H1 (cell line): ENCODE measurements around the gene UBE3C. TPM values are rescaled to one million over a fixed set of nuclear protein-coding genes. Genes with fewer than 3 reads are reported as not detected.

ENCODE experiments used
- CTCF ChIA-PET: fragments of 300-600 bp; sonication (Branson Sonifier 250); formaldehyde crosslinking; loops from one replicate; lab custom pipeline; 2021; ENCODE audit not compliant: partially characterized antibody; lab: Charles Lee
- POLR2A ChIA-PET: fragments of 300-600 bp; sonication (Branson Sonifier 250); formaldehyde crosslinking; loops from one replicate; lab custom pipeline; 2021; ENCODE audit warnings: inconsistent platforms; ENCODE audit not compliant: partially characterized antibody; lab: Charles Lee
- DNase-seq, 2 experiments: peaks; one replicate each; pipeline versions ENCODE4 v3.0.0 to v3.0.0-alpha.2; 2010 to 2022; ENCODE audit warnings: low spot score in 2 of 2, low read depth in 1 of 2, mixed read lengths in 1 of 2
- FAIRE-seq: peaks from 2 replicates; lab custom pipeline; 2011; peaks lifted over from hg19 to GRCh38; lab: Jason Lieb, UNC
- H2AFZ ChIP-seq: 2 replicates; pipeline ENCODE4 v1.8.1; 2012; ENCODE audit warnings: low read length, inconsistent platforms
- H2AK5ac ChIP-seq: 2 replicates; pipeline ENCODE4 v1.6.1; 2013; ENCODE audit warnings: low read depth, low read length
- H2BK120ac ChIP-seq: replicated peaks from 2 replicates; pipeline ENCODE3; 2013; ENCODE audit warnings: low read depth, low read length, inconsistent platforms
- H2BK12ac ChIP-seq: 2 replicates; pipeline ENCODE4 v1.6.1; 2013; ENCODE audit warnings: low read depth, low read length
- H2BK15ac ChIP-seq: 2 replicates; pipeline ENCODE4 v1.6.1; 2013; ENCODE audit warnings: low read length
- H2BK20ac ChIP-seq: 2 replicates; pipeline ENCODE4 v1.6.1; 2013; ENCODE audit warnings: low read length
- H2BK5ac ChIP-seq: 2 replicates; pipeline ENCODE4 v1.6.1; 2013; ENCODE audit warnings: low read depth, low read length
- H3K14ac ChIP-seq: 2 replicates; pipeline ENCODE4 v1.6.1; 2013; ENCODE audit warnings: inconsistent platforms; ENCODE audit not compliant: insufficient read length
- H3K18ac ChIP-seq: 2 replicates; pipeline ENCODE4 v1.6.1; 2013; ENCODE audit warnings: low read length; ENCODE audit errors: extremely low read depth
- H3K23ac ChIP-seq: 2 replicates; pipeline ENCODE4 v1.6.1; 2013; ENCODE audit warnings: inconsistent platforms; ENCODE audit not compliant: insufficient read length
- H3K23me2 ChIP-seq: 2 replicates; pipeline ENCODE4 v1.6.1; 2013; ENCODE audit warnings: low read depth, low read length
- H3K27ac ChIP-seq: 2 replicates; pipeline ENCODE4 v1.6.1; 2011; ENCODE audit warnings: low read depth, low read length, inconsistent platforms
- H3K27me3 ChIP-seq, 4 experiments: replicated peaks in 1 of 4; 1 replicate in 1 of 4; 2 replicates in 3 of 4; pipeline versions ENCODE4 v1.6.1 to v1.8.1; 2011 to 2013; ENCODE audit warnings: low read length in 3 of 4, mild to moderate bottlenecking in 3 of 4, inconsistent platforms in 2 of 4, mixed read lengths in 2 of 4, moderate library complexity in 1 of 4; ENCODE audit not compliant: control insufficient read depth in 3 of 4, insufficient read depth in 3 of 4; ENCODE audit errors: extremely low read depth in 1 of 4
- H3K36me3 ChIP-seq, 4 experiments: 2 replicates each; pipeline versions ENCODE4 v1.6.1 to v1.8.1; 2011 to 2013; ENCODE audit warnings: mild to moderate bottlenecking in 4 of 4, low read length in 3 of 4, moderate library complexity in 2 of 4, control low read depth in 1 of 4, inconsistent platforms in 1 of 4; ENCODE audit not compliant: insufficient read depth in 4 of 4, control insufficient read depth in 2 of 4
- H3K4ac ChIP-seq: replicated peaks from 2 replicates; pipeline ENCODE3; 2013; ENCODE audit warnings: low read length, low read depth, mixed read lengths, inconsistent platforms; ENCODE audit not compliant: insufficient read length
- H3K4me1 ChIP-seq, 4 experiments: replicated peaks in 1 of 4; 1 replicate in 1 of 4; 2 replicates in 3 of 4; pipeline versions ENCODE4 v1.6.1 to v1.8.1; 2011 to 2013; ENCODE audit warnings: low read length in 3 of 4, inconsistent platforms in 2 of 4, mixed read lengths in 1 of 4; ENCODE audit not compliant: insufficient read depth in 4 of 4, control insufficient read depth in 3 of 4
- H3K4me2 ChIP-seq, 2 experiments: 2 replicates each; pipeline versions ENCODE4 v1.6.1 to v1.8.1; 2011 to 2013; ENCODE audit warnings: low read depth in 2 of 2, low read length in 2 of 2, control low read depth in 1 of 2, inconsistent platforms in 1 of 2, mild to moderate bottlenecking in 1 of 2; ENCODE audit not compliant: insufficient read depth in 1 of 2
- H3K4me3 ChIP-seq, 4 experiments: fragments of 200-600, 300-600 bp in 1 of 4; sonication (generic), shearing (Covaris generic), sonication (Bioruptor Twin) in 1 of 4; 2 replicates each; pipeline versions ENCODE4 v1.5.1 to v1.8.1; 2011 to 2016; ENCODE audit warnings: low read length in 4 of 4, low read depth in 3 of 4, control low read depth in 2 of 4, inconsistent platforms in 2 of 4, mild to moderate bottlenecking in 2 of 4, mixed read lengths in 1 of 4, moderate library complexity in 1 of 4; ENCODE audit not compliant: insufficient read depth in 2 of 4; ENCODE audit errors: extremely low read depth in 1 of 4
- H3K56ac ChIP-seq: replicated peaks from 2 replicates; pipeline ENCODE3; 2013; ENCODE audit warnings: low read depth, mild to moderate bottlenecking, mixed read lengths, low read length, inconsistent platforms; ENCODE audit not compliant: insufficient read length
- H3K79me1 ChIP-seq: 2 replicates; pipeline ENCODE4 v1.6.1; 2013; ENCODE audit warnings: low read depth, low read length, control low read depth
- H3K79me2 ChIP-seq, 2 experiments: 2 replicates each; pipeline versions ENCODE4 v1.6.1 to v1.8.1; 2012 to 2013; ENCODE audit warnings: low read length in 2 of 2, mild to moderate bottlenecking in 2 of 2, inconsistent platforms in 1 of 2; ENCODE audit not compliant: insufficient read depth in 2 of 2, control insufficient read depth in 1 of 2
- H3K9ac ChIP-seq, 4 experiments: replicated peaks in 1 of 4; 1 replicate in 1 of 4; 2 replicates in 3 of 4; pipeline versions ENCODE4 v1.6.1 to v1.8.1; 2011 to 2013; ENCODE audit warnings: low read depth in 3 of 4, low read length in 3 of 4, control low read depth in 2 of 4, mild to moderate bottlenecking in 2 of 4, moderate library complexity in 2 of 4, inconsistent platforms in 1 of 4; ENCODE audit errors: extremely low read depth in 1 of 4
- H3K9me3 ChIP-seq, 2 experiments: 2 replicates each; pipeline versions ENCODE4 v1.6.1 to v1.8.1; 2012 to 2013; ENCODE audit warnings: mild to moderate bottlenecking in 2 of 2, moderate library complexity in 2 of 2, control low read depth in 1 of 2, inconsistent platforms in 1 of 2, low read depth in 1 of 2, low read length in 1 of 2, mixed read lengths in 1 of 2; ENCODE audit not compliant: insufficient read depth in 2 of 2
- H4K20me1 ChIP-seq, 2 experiments: replicated peaks in 1 of 2; 2 replicates each; pipeline versions ENCODE3 to v1.8.1; 2011 to 2013; ENCODE audit warnings: inconsistent platforms in 2 of 2, low read length in 2 of 2, mild to moderate bottlenecking in 1 of 2; ENCODE audit not compliant: insufficient read depth in 2 of 2, control insufficient read depth in 1 of 2
- H4K5ac ChIP-seq: 2 replicates; pipeline ENCODE4 v1.6.1; 2013; ENCODE audit warnings: low read length, low read depth, mixed read lengths, inconsistent platforms; ENCODE audit not compliant: insufficient read length
- H4K8ac ChIP-seq: 2 replicates; pipeline ENCODE4 v1.8.0; 2013; ENCODE audit warnings: mild to moderate bottlenecking, moderate library complexity, low read length, inconsistent platforms; ENCODE audit not compliant: insufficient read depth; ENCODE audit errors: extremely low read depth
- H4K91ac ChIP-seq: replicated peaks from 2 replicates; pipeline ENCODE3; 2013; ENCODE audit warnings: low read length, mixed read lengths, inconsistent platforms; ENCODE audit not compliant: insufficient read length
- ATF3 ChIP-seq: IDR thresholded peaks from 2 replicates; pipeline ENCODE4 v1.6.1; 2011; ENCODE audit warnings: low read depth, mild to moderate bottlenecking, low read length; ENCODE audit not compliant: insufficient read depth
- CREB1 ChIP-seq: IDR thresholded peaks from 2 replicates; pipeline ENCODE4 v1.6.1; 2012; ENCODE audit warnings: inconsistent platforms
- CTCF ChIP-seq, 3 experiments: IDR thresholded peaks; 1 replicate in 2 of 3; 2 replicates in 1 of 3; pipeline versions ENCODE4 v1.5.1 to v1.6.1; 2011; ENCODE audit warnings: low read length in 3 of 3, mild to moderate bottlenecking in 3 of 3, inconsistent platforms in 2 of 3, low read depth in 1 of 3, moderate library complexity in 1 of 3; ENCODE audit not compliant: insufficient read depth in 1 of 3; ENCODE audit errors: control extremely low read depth in 1 of 3
- EGR1 ChIP-seq: IDR thresholded peaks from 2 replicates; pipeline ENCODE4 v1.6.1; 2011; ENCODE audit warnings: low read depth, low read length, borderline replicate concordance
- FOSL1 ChIP-seq: IDR thresholded peaks from 2 replicates; pipeline ENCODE4 v1.6.1; 2011; ENCODE audit warnings: mild to moderate bottlenecking, low read depth, low read length, moderate library complexity; ENCODE audit not compliant: insufficient read depth
- GTF2F1 ChIP-seq: IDR thresholded peaks from 2 replicates; pipeline ENCODE4 v1.6.1; 2012; ENCODE audit warnings: low read depth, low read length, improper control_type of control experiment, borderline replicate concordance
- HDAC2 ChIP-seq, 2 experiments: fragments of 300-600 bp in 1 of 2; sonication (generic) in 1 of 2; IDR thresholded peaks; 2 replicates each; pipeline ENCODE4 v1.6.1; 2011 to 2012; ENCODE audit warnings: low read depth in 2 of 2, low read length in 2 of 2, mild to moderate bottlenecking in 2 of 2, moderate library complexity in 2 of 2, borderline replicate concordance in 1 of 2, inconsistent platforms in 1 of 2
- POLR2AphosphoS5 ChIP-seq: IDR thresholded peaks from 2 replicates; pipeline ENCODE4 v1.6.1; 2011; ENCODE audit warnings: low read depth, low read length
- SP1 ChIP-seq: IDR thresholded peaks from 2 replicates; pipeline ENCODE4 v1.6.1; 2011; ENCODE audit warnings: low read depth, low read length
- SP2 ChIP-seq: IDR thresholded peaks from 2 replicates; pipeline ENCODE4 v1.6.1; 2012; ENCODE audit warnings: mild to moderate bottlenecking, low read length, inconsistent platforms
- SRF ChIP-seq: IDR thresholded peaks from 2 replicates; pipeline ENCODE4 v1.6.1; 2011; ENCODE audit warnings: mild to moderate bottlenecking, low read depth, low read length, moderate library complexity
- SUZ12 ChIP-seq: fragments of 200-600 bp; sonication (generic); IDR thresholded peaks from 2 replicates; pipeline ENCODE4 v1.6.1; 2012; ENCODE audit warnings: mild to moderate bottlenecking, inconsistent platforms, low read length, moderate library complexity, mixed read lengths
- WGBS, 2 experiments: shearing (Covaris generic) in 1 of 2; methylation state at CpG; one replicate each; pipeline versions ENCODE4 v1.1.6 to v1.1.7; 2013 to 2015; ENCODE audit warnings: low lambda C conversion rate in 2 of 2, mixed read lengths in 2 of 2, inconsistent platforms in 1 of 2, low coverage in 1 of 2, missing lambda C conversion rate in 1 of 2; ENCODE audit not compliant: insufficient replicate concordance in 2 of 2, insufficient coverage in 1 of 2, insufficient read length in 1 of 2; ENCODE audit errors: extremely low coverage in 1 of 2, missing lambda C conversion rate in 1 of 2; 5-methylcytosine and 5-hydroxymethylcytosine counted together
- polyA plus RNA-seq, 7 experiments: library from polyadenylated mRNA; depleted of rRNA in 3 of 7; stranded (reverse) in 5 of 7; unstranded in 2 of 7; fragments of >200 nt in 5 of 7; fragments of 200-250 nt in 2 of 7; gene quantifications; 1 replicate in 5 of 7; 2 replicates in 1 of 7; 4 replicates in 1 of 7; pipeline versions ENCODE4 v1.2.1 to v1.2.3, GENCODE V29; 2011 to 2013; ENCODE audit warnings: missing spikeins in 2 of 7, mixed read lengths in 2 of 7
- total RNA-seq: library from RNA; stranded (reverse); fragmentation: NEBNext Ultra II Directional; extraction: Animal tissue kit (Norgen Biotek cat#: 25700); gene quantifications from 2 replicates; pipeline ENCODE4 v1.2.1, GENCODE V29; 2021

The UBE3C gene
- total and polyA plus RNA-seq, 2 of the 8 experiments (the other 6 are each of a cell fraction or from before 2014, with no cell fraction given): 32.0 to 54.1 TPM

- no peak overlapping the region for H3K18ac ChIP-seq
- no peak overlapping the region for H2BK15ac ChIP-seq
- H3K14ac ChIP-seq: no peak overlapping the region
- CTCF ChIA-PET: interaction anchor here (0.6 to 1.3 kb wide), 2 partner anchors 13 to 165 kb away, joined by 3 to 4 read pairs; no protein-coding TSS in a partner anchor
- no peak overlapping the region for H4K91ac ChIP-seq
- H3K27ac ChIP-seq: no peak overlapping the region
- H3K9me3 ChIP-seq: no peaks in the 10 kb centered on the region
- H4K20me1 ChIP-seq: no peaks in the 10 kb centered on the region
- H2BK12ac ChIP-seq: no peak overlapping the region
- FAIRE-seq (no peak), DNase-seq (no peak)
- H2AFZ ChIP-seq: no peak overlapping the region
- H3K56ac ChIP-seq: no peak overlapping the region
- no peak overlapping the region for H2BK120ac ChIP-seq
- no peaks in the 10 kb centered on the region for H3K27me3 ChIP-seq
- no peak overlapping the region for H4K8ac ChIP-seq
- H3K4me2 ChIP-seq: no peak overlapping the region
- no peak overlapping the region for H3K9ac ChIP-seq
- H4K5ac ChIP-seq: no peak overlapping the region
- H3K79me1 ChIP-seq: no peaks in the 10 kb centered on the region
- no peak overlapping the region for H3K23ac ChIP-seq
- H3K36me3 ChIP-seq: no peaks in the 10 kb centered on the region
- H2BK20ac ChIP-seq: no peak overlapping the region
- H3K79me2 ChIP-seq: no peaks in the 10 kb centered on the region
- no peaks in the 10 kb centered on the region for H3K23me2 ChIP-seq
- 84% methylated on average over 10 of the region's 10 CpGs; no CpG with 5 or more reads in 1 of the 2 experiments for WGBS, 2 experiments
- no peak overlapping the region for H2BK5ac ChIP-seq
- POLR2A ChIA-PET: no interaction called here
- H3K4me1 ChIP-seq: no peaks in the 10 kb centered on the region
- no peak overlapping the region for H3K4me3 ChIP-seq
- H3K4ac ChIP-seq: no peak overlapping the region
- no peak overlapping the region for H2AK5ac ChIP-seq
- TF ChIP-seq GTF2F1 (no peak), ATF3 (no peak), CREB1 (no peak), SUZ12 (no peak), HDAC2 (IDR thresholded peaks at IDR 0.05; ENCODE audit: borderline replicate concordance in 1 of 2, low read depth in 2 of 2, low read length in 2 of 2) (no peak), SP2 (no peak), SP1 (no peak), POLR2AphosphoS5 (no peak), FOSL1 (no peak), SRF (no peak), CTCF (IDR thresholded peaks at IDR 0.05; ENCODE audit: control extremely low read depth in 1 of 3, insufficient read depth in 1 of 3, low read depth in 1 of 3, low read length in 3 of 3) (no peak), EGR1 (no peak)
Measured at GRCh38 chr7:157129200-157129599, 9.5 kb upstream of the UBE3C start.
